ENCODE measurements around the gene PAGE1.
"Not testable (repeated sequence)": the region's sequence is repeated elsewhere in the genome, so short reads cannot be mapped to it uniquely, and the experiment has no call there.

The PAGE1 gene

GRCh38 chrX:49695276-49696180, at the start of gene PAGE1:
Gene PAGE1, minus strand, starts transcription at chrX:49695984. Its CDS starts 1,214 bp downstream, at chrX:49694770.
- DNase-seq (ENCODE audit: low spot score), result no peak

DNA sequence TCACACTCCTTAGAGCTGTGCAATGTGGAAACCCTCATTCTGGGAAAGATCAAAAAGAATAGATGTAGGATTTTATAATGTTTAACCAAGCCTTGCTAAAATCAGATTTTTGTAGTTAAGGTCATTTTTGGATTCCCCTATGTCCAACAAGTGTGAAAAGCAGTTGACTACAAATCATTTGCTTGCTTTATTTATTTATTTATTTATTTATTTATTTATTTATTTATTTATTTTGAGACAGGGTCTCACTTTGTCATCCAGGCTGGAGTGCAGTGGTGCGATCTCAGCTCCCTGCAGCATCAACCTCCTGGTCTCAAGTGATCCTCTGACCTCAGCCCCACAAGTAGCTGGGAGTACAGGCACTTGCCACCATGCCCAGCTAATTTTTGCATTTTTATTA, 45.7 kb upstream of the PAGE1 start:
- not testable (repeated sequence) for DNase-seq (ENCODE audit: low spot score)

GRCh38 chrX:49727847-49728246, 32.1 kb upstream of the PAGE1 start:
- no peak for DNase-seq (ENCODE audit: low spot score)

- no peak for DNase-seq (ENCODE audit: low spot score)
Measured at GRCh38 chrX:49726966-49727365, 31.2 kb upstream of the PAGE1 start.

GRCh38 chrX:49725923-49726904, 30.4 kb upstream of the PAGE1 start:
- no peak for DNase-seq (ENCODE audit: low spot score)

GRCh38 chrX:49725401-49725800, 29.6 kb upstream of the PAGE1 start:
- no peak for DNase-seq (ENCODE audit: low spot score)

DNA sequence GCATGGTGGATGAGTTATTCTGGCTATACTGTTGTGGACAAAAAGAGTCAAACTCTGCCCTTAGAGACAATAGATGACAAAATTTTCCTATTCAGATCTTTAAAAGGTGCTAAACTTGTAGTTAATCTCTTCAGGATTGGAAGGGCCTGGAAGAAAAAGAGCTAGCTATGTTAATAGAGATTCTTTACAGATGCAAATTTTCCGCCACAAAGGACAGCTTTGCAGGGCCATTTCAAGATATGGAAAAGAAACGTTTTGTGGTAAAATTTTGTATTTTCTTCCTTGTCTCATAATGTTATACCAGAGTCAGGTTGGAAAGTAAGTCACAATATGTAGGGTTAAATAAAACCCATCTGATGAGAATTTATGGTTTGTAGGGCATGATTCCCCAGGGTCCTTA, 24.3 kb upstream of the PAGE1 start:
- not testable (repeated sequence) for DNase-seq (ENCODE audit: low spot score)

- DNase-seq (ENCODE audit: low spot score), result no peak
Measured at GRCh38 chrX:49712577-49712976, 16.8 kb upstream of the PAGE1 start.

DNA sequence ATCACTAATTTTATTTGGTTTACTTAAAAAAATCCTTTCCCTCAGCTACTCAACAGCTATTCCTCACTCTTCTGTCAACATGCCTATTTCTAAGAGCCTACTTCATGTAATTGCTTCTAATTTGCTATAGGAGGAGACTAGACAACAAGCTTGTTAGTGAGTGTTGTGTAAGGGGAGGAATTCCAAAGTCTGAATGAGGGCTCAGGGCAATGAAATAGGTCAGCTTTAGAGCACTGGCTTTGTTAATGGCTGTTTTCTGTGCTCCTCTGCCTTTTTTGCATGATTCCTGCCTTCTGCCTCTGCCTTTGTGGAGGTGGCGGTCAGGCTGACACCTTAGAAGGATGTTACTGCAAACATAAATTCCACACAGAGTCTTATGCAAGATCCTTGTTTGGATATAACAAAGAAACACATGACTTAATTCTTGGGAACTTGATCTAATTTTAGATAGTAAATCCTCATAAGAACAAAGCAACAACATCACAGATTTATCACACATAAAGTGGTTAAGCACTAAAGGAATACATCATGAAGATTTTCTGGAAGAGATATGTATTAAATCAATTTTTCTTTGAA, 15.0 kb upstream of the PAGE1 start:
- DNase-seq (ENCODE audit: low spot score), result no peak

DNA sequence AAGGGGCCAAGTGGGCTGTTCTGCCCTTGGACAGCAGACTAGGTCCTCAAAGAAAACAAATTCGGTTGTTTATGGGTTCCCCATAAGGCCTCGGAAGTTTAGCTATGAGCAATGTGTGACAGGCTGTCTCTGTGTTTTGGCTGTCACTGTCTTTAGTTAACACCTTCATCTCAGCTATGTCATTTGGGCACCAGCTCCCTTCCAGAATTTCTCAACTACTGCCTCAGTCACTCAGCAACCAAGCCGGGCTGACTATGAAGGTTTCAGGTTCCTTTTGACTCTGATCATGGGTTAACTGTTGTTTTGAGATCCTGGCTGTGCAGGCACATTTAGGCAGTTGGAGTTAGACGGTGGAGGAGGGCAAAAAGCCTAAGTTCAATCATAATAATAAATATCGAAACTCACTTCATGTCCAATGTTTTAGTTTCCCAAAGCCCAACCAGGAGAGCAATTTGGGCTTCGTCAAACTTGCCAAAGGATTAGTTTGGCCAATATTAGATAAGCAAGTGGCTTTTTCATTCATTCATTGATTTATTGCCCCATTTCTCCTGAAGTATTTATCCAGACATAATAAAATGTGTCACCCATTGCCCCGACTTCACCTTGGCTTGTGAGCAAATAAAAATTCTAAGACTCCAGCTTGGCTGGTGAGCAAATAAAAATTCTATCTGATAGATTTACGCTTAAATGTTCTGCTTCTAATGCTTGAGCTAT, 9.1 kb upstream of the PAGE1 start:
- DNase-seq (ENCODE audit: low spot score), result no peak

DNA sequence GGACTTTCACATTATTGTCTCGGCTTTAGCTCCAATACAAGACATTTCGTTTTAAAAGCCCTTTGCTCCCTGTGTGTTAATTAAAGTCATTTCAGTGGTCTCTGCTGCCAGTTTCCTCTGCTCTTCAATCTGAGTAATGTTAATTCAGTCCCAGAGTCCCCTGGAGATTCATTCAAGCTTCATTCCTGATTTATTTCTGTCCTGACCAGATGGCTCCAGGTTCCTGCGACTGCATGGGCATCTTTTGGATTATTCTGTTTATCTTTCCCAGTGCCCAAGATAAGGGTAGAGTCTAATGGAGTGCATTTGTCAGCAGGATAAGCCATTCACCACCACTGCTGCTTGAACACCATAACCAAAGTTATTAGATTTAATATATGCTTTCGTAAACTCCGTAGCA, 6.1 kb upstream of the PAGE1 start:
- no peak for DNase-seq (ENCODE audit: low spot score)

DNA sequence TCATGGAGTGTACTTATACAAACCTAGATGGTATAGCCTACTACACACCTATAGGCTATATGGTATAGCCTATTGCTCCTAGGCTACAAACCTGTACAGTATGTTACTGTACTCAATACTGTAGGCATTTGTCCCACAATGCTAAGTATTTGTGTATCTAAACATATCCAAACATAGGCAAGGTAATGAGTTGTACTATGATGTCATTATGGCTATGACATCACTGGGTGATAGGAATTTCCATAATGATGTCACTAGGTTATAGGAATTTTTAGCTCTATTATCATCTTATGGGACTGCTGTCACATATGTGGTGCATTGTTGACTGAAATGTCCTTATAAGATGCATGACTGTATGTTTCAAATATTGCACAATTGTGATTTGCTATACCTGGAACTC, 5.5 kb upstream of the PAGE1 start:
- no peak for DNase-seq (ENCODE audit: low spot score)

- DNase-seq (ENCODE audit: low spot score), result no peak
Measured at GRCh38 chrX:49675075-49675719, 20.6 kb downstream of the PAGE1 start.

GRCh38 chrX:49673394-49673793, 22.4 kb downstream of the PAGE1 start:
- DNase-seq (ENCODE audit: low spot score), result no peak

- no peak for DNase-seq (ENCODE audit: low spot score)
Measured at GRCh38 chrX:49664824-49665223, 31.0 kb downstream of the PAGE1 start.

DNA sequence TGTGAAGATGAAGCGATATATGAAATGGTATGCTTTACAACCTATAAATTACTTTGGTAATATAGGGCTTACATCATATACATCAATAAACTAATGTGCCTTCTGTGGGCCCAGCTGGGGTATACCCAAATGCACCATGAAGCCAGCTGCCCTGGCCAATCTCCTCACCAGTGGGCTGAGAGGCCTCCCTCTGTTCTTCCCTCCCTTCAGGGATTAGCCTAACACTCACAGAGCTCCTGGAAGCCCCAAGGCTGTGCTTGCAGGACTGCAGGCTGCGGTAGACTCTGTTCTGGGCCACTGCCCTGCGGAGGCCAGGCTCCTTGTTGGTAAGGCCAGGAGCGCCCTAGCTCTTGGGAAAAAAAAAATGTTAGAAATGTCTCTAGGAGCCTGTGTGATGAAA, 33.9 kb downstream of the PAGE1 start:
- DNase-seq (ENCODE audit: low spot score), result no peak

DNA sequence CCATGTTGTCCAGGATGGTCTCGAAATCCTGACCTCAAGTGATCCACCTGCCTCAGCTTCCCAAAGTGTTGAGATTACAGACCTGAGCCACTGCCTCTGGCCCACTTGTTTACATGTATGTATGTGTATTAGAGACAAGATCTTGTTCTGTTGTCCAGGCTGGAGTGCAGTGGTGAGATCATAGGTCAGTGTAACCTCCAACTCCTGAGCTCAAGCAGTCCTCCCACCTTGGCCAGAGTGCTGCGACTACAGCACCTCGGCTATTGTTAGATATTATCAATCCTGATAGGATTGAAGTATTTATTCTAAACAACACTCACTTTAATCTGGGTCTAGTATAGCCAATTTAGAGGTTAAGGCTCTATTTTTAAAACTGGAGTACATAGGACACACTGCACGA, 36.0 kb downstream of the PAGE1 start:
- no peak for DNase-seq (ENCODE audit: low spot score)

DNA sequence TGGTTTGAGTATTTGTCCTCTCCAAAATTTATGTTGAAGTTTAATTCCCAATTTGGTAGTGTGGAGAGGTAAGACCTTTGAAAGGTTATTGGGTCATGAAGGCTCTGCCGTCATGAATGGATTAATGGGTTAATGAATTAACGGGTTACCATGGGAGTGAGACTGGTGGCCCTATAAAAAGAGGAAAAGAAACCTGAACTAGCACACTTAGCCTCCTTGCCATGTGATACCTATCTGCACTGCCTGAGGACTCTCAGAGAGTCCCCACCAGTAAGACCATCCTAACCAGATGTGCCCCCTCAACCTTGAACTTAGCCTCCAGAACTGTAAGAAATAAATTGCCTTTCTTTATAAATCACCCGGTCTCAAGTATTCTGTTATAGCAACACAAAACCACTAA, 39.3 kb downstream of the PAGE1 start:
- no peak for DNase-seq (ENCODE audit: low spot score)

DNA sequence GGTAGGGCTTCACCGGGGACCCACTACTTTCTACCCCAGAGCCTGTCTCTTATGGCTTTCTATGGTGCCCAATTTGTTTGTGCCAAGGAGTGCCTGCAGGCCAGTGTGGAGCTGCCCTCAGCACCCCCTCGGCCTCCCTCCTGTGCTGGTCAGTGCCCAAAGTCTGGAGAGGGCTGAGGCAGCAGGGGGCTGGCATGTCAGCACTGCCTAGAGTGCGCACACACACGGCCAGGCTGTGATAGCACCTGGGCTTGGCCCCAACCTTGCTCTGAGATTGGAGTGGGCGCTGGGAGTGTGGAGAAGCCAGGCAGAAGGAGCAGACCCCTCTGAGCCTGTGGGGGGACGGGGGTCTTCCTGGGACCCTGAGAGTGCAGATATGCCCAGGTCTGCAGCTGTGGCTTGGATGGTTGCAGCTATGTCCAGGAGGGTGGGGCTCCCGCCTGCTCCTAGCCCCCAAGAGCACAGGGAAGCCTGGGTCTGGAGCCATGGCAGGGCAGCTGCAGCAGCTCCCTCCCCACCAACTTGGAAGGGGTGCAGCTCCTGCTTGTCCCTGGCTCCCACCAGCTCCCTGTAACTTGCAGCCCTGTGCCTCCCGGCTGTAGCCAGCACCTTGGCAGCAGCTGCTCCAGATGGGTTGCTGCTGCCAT, 50.7 kb downstream of the PAGE1 start:
- no peak for DNase-seq (ENCODE audit: low spot score)

Data from germinal center (tissue), 1 donor.